Stimulated activated CD4-positive, alpha-beta T cell treated with anti-CD3 and anti-CD28 coated beads, Interleukin-1b, Interleukin-23, amount 100 ng/mL, for 24 hours (primary cell): Measurements from ENCODE around the gene MKI67.

Source experiments
- DNase-seq, 4 experiments: peaks; one replicate each; pipeline ENCODE4 v3.0.0-alpha.2; 2020; ENCODE audit warnings: low read depth in 4 of 4, low spot score in 1 of 4

MKI67 gene

DNA sequence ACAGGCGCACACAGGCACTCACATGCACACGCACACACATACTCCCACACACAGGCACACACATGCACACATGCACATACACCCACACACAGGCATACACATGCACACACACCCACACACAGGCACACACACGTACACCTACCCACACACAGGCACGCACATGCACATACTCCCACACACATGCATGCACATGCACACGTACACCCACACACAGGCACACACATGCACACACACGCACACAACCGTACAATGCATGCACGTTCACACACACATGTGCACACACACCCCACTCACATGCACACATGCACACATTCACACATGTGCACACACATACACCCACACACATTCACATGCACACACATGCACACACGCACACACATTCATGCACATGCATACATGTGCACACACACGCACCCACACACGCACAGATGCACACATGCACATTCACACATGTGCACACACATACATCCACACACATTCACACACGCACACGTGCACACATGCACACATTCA is 59.3 kb downstream of the MKI67 start:
- no peak for DNase-seq

DNA sequence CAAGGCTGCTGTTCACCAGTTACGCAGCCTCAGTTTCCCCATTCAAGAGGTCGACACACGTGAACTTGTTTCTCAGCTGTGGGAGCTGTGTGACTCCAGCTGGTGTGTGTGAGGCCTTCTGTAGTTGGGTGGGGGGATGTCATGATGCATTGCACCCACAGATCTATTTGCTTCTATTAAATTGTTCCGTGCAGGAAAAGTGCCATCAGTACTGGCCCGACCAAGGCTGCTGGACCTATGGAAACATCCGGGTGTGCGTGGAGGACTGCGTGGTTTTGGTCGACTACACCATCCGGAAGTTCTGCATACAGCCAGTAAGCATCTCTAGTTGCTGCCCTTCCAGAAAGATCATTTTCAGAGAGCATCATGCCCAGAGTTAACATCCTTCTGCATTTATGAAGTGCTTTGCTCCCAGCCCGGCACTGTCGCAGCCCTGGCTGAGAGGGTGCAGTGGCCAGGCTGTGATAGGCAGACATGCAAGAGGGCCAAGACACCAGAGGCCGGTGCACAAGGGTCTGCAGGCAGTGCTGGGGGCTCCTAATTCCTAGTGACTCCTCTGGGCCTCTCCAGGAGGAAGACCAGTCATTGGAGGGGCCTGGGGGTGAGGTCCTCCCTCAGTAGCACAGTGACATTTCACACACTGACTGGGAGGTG is 60.2 kb downstream of the MKI67 start:
- no peak for DNase-seq

DNA sequence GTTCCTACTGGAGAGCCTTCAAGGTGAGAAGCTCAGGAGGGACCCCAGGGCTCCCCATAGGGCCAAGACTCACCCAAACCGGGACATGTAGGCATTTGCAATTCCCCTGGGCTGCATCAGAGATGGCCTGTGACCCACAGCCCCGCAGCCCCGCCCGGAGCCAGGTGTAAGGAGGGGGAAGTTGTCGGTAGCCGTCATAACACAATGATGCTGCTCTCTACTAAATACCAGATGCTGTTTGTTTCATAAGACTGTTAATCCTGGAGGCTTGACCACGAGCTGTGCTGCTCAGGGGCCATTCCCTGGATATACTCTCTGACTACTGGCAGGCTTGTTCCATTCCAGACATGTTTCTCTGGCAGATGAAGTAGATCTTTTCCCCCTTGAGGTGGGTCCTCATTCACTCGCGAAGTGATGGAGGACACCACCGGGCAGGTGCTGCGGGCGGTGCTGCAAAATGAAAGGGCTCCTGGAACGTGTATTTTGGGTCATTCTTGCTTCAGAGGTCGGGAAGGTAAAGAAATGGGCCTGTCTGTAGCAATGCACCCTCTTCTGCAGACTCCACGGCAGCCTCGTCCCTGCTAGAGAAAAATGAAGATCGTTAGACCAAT is 61.1 kb downstream of the MKI67 start:
- no peak for DNase-seq

DNA sequence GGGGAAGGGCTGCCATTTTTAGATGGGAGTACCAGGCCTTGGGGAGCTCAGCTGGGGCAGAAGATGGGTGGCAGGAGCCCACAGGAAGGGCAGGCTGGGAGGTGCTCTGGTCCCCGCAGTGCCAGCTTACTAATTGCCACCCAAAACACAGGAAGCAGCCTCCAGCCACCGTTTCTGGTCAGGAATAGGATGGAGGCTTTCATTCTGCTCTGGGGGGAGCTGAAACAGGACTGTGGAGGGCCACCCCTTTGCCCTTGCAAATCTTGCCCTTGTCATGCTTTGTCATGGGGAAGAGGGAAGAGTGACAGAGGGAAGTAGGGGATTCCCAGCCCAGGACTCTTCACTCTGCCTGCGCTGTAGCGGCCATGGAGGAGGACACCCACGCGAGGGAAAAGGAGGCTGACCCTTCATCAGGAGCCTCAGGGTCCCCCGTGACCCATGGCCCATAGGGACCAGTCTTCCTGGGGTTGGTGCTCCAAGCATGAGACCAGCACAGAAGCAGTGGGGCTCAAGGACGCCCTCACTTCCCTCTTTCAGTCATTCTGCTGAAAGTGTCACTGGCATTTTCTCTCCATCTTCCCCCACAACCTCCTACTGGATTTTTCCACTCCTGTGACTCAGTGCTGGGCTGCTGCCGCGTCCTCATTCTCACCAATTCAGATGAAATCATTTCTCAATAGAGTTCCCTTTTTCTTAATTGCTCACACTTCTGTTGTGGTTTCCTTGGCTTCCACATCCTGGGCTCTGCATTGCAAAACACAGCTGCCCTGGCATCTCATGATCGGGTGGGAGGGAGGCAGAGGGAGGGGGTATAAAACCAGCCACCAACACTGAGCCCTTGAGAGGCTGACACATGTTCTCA is 61.9 kb downstream of the MKI67 start:
- DNase-seq = peak in 2 of 4 experiments; percentile 62 to 66

DNA sequence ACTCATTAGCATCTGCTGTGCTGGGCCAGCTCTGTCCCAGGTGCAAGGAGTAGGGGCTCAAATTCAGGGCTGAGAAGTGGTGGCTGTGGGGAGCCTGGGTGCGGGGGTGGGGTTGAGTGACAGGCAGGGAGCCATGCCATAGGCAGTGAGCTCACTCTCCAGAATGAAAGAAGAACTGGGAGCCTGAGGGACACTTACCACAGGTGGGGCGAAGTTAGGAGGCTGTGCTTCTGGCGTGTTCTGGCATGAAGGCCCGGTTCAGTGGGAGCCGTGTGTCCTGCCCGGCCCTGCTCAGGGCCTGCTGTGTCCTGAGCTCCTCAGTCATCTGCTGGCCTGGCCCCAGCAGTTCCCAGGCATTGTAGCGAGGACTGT is 62.5 kb downstream of the MKI67 start:
- no peak for DNase-seq

DNA sequence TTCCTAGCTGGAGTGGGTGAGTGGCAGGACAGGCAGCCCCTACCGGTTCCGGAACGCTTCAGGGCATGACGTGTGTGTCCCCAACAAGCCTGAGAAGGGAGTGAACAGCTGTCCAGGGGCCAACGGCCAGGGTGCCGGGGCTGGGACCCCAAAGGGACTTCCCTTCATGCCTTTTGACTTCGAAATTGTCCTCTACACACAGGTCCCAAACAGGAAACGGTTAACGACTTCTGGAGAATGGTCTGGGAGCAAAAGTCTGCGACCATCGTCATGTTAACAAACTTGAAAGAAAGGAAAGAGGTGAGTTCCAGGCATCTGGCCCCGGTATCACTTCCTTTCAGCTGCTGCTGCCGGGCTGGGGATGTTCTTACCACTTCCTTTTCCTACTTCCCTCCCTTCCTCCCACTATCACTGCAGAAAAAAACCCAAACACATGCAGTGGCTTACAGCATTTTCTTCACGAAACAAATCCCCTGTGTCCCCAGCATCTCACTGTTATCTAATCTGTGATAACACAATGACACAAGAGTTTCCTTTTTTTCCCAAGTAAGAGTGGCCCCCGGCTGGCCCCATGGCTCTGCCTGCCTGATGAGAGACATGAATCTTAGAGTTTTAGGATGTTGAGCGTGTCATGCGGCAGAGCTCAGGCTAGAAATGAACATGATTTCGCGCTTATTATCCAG is 63.2 kb downstream of the MKI67 start:
- no peak for DNase-seq

DNA sequence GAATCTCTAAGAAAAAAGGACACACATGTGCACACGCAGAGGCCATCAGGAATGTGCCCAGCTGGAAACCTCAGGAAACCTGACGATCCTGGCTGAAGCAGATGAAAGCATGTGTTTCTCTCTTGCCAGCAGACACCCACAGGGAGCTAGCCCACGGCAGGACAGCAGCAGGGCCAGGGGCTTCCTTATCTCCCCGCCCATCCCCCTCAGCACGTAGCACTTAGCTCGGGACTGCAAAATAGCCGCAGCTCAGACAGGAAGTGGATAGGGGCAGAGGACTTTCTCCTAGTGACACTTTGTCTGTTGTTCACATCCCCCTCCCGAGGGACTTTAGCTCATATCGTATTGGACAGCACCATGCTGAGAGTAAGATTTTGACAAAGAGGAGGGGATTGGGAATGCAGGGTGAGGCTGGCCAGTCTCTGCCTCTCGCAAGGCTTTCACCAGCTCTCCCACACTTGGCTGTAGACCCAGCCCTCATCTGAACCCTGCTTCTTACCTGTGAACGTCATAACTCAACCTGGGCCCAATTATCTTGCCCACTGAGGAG is 63.8 kb downstream of the MKI67 start:
- DNase-seq = no peak

DNA sequence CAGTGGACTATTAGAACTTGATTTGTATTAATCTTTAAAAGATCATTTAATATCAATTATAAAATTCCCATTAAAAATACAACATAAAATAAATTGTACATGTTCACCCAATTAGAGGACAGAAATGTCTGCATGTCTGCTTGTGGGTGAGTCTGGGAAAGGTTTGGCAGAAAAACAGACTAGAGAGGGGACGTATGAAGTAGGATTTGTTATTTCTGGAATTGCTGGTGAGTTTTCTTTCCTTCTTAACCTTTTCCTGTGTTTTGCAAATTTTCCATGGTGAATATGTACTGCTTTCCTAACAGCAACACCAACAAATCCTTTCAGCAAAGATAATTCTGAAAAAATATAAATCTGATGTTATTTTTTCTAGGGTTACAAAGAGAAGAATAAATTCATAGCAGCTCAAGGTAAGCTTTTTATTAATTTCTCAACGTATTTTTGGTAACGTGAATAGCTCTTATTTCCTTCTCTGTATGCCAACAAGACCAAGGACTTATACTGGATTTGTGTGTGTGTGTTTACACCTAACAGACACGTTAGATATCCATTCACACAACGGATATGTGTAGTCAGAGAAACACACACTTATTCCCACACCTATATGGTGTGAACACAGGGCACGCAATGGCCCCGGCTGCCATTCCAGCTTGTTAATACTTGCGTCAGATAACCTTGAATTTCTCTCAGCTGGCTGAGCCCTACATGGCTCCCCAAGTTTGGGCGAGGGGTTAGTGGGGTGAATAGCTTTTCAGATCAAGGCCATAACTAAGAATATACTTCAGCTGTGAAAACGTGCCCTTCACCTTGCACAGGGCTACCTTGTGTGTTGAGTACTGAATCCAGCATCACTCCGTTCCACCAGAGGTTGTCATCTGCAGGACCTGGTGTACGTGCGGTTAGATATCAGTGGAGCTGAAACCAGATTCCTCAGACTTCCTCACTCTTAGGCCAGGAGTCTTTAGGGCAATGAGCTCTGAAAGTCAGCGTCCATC is 64.6 kb downstream of the MKI67 start:
- no peak for DNase-seq

DNA sequence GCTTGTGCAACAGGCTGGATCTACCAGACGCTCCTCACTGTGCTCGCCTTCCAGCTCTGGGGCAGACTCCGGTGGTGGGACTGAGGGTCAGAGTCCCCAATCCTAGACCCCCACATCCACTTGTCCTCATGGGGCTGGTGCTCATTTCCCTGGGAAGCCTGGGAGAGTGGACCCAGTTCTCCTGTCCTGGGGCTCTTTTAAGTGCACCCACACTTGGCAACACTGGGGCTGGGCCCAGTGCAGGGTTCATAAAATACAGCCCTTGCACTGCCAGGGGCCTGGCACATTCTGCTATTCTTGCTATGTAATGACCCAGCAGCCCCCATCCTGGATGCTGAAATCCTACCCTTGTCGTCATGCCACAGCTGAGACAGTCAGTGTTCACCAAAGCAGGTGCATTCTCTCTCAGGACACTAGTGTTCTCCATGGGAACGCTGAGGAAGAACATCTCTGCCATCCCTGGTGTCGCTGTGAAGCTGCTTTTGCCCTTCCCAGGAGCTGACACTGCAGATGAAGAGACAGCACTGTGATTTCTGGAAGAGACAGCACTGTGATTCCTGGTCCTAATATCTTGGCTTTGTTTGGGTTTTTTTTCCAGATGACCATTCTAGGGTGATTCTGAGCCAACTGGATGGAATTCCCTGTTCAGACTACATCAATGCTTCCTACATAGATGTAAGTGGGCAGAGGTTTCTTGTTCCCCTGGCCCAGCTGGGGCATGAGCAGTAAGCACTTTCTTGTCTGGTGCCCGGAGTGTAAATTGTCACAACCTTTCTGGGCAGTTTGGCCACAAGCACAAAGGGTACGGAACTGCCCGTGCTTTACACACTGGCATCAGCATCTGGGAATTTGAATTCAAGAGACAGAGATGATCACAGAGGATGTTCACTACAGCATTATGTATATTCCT is 65.6 kb downstream of the MKI67 start:
- no peak for DNase-seq

DNA sequence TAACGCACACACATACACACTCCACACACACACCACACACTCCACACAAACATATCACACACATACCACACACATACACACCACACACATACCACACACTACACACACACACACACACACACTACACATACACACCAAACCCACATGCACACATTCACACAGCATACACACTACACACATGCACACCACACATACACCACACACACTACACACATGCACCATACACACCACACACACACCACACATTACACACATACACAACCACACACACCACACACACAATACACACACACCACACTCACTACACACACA is 66.3 kb downstream of the MKI67 start:
- no peak for DNase-seq

DNA sequence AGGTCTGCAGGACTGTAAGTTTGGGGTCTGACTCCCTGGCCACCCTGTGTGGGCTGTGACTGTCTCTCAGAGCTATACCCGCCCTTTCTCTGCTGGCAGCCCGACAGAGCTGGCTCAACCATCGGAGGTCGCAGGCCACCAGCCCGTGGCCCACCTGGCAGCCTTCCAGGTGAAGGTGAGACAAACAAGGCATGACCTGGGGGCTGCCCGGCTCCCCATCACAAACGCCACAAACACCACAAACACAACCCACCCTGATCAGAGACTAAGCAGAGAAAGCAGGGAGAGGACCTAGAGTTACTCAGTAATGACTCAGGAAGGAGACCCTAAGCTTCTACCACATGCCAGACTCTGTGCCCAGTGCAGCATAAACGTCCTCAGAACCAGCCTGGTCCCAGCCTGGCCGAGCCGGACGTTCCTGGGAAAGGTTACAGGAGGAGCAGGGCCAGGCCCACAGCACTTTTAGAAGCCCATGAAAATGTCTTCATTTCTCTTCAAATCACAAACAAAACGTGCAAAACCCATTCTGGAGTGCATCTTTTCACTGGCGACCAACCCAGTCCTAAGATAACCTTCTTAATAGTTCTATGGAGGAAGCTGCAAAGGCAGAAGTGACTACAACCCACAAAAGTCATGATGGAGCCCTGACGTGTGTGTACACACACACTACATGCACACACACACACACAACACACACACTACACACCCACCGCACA is 66.8 kb downstream of the MKI67 start:
- no peak for DNase-seq

DNA sequence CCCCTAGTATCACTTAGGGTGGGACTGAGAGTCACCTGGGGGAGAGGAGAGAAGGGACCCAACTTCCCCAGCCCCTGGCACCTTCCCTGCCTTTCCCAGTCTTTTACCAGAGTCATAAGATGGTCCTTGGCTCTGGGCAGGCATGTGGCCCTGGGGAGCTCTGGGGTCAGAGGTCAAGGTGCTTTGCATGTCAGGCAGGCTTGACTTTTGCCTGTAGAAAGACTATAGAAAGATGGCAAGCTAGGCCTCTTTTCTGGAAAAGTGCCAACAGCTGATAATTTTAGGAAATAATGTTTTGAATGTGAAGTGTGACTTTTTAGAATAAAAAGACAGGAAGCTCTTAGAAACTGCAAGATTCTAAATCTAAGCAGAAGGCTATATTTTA is 67.5 kb downstream of the MKI67 start:
- DNase-seq = no peak

DNA sequence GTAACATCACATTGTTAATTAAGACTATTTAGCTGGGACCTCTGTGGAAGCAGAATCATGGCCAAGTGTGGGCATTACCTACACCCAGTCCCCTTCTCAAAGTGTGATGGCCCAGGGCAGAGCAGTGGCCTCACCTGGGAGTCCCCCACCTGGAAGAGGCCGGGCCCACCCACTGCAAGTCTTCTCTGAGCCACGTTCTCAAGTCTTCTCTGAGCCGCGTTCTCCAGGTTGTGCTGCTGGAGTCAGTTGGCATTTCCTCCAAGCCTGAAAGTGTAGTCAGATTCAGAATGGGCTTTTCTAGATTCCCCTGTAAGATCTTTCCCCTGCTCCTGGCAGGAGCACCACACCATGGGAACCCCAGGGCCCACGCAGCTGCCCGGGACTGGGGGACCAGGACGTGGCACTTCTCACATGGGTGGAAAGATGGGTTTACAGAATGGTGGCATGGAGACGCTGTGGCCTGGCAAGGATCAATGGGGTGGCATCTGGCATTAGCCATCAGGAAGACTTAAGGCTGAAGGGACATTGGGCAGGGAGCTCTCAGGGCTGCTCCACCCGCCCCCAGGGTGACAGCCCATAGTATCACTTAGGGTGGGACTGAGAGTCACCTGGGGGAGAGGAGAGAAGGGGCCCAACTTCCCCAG is 68.0 kb downstream of the MKI67 start:
- no peak for DNase-seq

DNA sequence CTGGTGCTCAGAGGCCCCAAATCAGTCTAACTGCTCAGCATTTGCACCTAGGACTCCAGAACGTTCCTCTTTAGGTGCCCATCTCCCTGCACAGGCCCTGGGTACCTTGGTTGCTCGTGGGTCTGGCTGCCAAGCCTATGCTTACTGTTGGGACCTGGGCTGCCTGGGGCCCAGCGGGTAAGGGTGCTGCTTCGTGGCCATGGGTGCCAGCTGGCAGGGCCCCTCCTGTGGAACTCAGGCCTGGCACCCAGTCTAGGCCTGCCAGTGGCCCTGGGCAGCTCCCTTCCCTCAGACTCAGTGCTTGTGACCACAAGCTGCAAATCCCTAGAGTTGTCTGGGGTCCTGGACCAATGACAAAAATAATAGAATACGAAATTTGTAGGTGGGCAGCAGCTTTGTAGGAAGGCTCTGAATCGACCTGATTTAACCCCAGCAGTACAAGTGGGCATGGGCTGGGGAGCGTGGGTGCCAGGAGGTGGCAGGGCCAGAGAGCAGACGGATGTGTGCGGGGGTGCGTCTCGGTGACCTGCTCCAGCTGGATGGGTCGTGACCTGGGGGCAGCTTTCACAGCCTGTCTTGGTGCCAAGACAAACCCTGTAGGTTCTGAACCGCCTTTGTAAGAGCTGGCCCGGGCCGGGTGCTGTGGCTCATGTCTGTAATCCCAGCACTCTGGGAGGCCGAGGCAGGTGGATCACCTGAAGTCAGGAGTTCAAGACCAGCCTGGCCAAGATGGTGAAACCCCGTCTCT is 69.7 kb downstream of the MKI67 start:
- no peak for DNase-seq

DNA sequence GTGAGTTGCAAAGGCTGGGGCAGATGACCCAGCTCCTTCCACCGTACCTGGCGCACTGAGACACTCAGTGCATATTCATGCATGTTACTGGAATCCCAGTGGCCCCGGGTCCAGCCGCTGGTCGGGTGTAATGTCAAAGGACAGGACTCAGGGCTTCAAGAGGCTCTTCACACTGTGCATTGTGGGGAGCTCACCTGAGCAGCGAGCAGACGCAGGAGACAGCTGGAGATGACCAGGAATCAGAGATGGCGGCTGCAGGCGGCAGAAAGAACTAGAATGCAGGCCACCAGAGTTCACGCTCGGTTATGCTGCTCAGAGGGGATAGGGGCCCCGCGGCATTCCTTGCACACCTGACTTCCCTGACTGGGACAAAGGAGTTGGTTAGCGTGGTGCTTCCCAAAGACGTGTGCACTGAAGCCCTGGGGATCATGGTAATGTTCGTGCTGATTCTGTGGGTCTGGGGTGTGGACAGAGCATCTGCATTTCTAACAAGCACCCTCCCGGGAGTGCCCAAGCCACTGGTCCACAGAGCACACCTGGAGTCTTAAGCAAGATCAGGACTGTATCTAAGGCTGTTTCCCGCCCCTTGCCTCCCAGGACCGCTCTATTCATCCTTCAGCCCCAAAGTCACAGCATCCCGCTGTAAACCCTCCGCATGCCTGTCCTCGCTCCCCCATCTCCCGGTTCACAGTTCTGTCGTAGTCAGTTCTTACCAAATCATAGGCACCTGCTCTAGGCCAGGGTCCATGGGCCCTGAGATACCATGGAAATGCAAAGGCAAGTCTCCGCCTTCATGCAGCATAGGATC is 71.0 kb downstream of the MKI67 start:
- no peak for DNase-seq

DNA sequence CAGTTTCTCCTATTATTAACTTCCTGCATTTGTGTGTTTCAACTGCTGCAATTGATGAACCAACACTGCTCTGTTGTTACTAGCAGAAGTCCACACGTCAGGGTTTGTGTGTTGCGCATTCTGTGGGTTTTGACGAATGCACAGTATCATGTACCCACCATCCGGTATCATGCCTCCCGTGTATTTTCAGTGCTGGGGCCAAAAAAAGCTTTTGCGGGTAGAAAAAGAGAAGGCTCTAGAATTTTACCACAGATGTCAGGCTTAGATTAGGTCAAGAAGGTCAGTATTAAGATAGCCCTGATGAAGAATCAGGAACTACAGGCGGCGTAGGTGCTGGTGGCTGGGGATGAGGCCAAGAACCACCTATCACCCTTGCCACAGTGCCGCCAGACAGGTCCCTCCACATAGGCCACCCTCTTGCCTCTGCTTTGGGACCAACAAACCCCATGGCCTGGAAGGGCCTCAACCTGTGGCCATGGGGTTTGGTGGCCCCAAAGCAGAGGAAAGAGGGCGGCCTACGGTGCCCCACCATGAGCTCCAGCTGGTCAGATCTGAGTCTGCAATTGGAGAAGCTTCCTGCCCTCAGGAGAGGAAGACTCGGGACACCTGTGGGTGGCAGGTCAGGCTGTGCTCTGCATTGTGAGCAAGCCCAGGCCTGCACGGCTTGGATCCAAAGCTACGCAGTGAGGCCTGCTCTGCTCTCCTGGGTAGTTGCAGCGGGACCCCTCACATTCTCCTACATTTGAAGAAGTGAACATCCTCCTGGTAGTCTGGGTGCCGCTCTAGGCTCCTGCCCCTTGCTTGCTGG is 71.9 kb downstream of the MKI67 start:
- DNase-seq = no peak
